NCI-H1436 treated with DMSO at 0.1 percent for 48 hours (cell line): ENCODE measurements around the gene BBC3.

Source experiments
- DNase-seq: peaks from one replicate; lab custom pipeline; 2025; lab: John Stamatoyannopoulos, UW

Gene BBC3

GRCh38 chr19:47231215-47232054 is 436 bp upstream of the BBC3 start:
- no peak for DNase-seq

GRCh38 chr19:47230054-47230920 is 712 bp downstream of the BBC3 start:
- DNase-seq = no peak

GRCh38 chr19:47229676-47230053 is 1.3 kb downstream of the BBC3 start:
- no peak for DNase-seq

DNA sequence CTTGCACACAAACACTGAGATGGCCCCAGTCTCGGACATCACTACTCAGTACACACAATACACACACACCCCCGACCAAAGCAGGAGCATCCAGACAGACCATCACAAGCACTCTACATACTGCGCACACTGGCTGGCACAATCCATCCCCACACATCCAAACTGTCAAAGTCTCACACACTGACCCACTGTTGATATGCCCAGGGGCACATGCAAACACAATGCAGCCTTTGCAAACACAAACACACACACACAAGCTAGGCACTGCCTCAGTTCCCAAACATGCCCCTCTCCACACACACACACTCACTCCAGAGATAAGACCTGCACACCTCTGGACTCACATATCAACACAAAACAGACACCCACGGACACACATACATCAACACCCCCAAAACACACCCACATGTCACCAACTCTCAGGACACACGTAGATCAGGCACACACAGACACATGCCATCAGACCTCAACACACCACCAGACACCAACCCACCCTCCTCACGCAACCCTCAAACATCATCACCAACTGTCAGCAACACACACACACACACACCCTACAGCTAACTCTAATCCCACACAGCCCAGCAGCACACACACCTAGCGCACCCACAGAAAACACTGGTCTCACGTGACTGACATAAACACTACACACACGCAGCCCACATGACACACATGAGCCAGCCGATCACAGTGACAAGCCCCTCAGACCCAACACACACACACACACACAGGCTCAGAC is 1.9 kb downstream of the BBC3 start:
- DNase-seq = no peak

DNA sequence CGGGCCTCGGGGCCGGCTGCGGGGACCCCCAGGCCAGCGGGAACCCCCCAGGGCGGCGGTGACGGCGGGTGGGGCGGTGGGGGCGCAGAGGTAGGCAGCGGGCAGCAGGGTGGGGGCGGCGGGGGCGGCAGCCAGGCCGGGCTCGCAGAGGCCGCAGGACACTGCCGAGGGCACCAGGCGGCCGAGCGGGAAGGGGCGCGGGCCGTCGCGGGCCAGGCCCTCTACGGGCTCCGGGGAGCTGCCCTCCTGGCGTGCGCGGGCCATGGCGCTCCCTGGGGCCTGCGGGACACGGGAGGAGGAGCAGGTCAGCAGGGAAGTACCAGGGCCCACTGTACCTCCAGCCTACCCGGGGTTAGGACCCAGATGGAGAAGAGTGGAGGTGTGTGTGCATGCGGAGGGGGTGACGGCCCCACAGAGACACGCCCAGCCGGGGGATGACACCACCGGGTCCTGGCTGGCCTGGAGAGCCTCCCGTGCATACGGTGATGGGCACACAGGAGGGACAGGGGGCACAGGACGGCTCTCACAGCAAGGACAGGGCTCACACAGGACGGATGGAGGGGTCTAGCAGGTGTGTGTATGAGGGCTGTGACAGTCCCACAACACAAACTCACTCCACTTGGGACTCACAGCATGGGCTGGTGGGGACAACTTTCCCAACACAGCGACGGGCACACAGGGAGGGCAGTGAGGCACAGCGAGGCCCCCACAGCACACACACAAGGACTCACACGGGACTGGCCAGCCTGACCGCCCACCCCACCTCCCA is 2.6 kb downstream of the BBC3 start:
- DNase-seq = no peak

GRCh38 chr19:47227352-47228167 is 3.4 kb downstream of the BBC3 start:
- no peak for DNase-seq

- no peak for DNase-seq
Measured at GRCh38 chr19:47226426-47227351, 4.3 kb downstream of the BBC3 start.

GRCh38 chr19:47225746-47226425 is 5.1 kb downstream of the BBC3 start:
- no peak for DNase-seq

- no peak for DNase-seq
Measured at GRCh38 chr19:47221890-47222289, 9.1 kb downstream of the BBC3 start.

DNA sequence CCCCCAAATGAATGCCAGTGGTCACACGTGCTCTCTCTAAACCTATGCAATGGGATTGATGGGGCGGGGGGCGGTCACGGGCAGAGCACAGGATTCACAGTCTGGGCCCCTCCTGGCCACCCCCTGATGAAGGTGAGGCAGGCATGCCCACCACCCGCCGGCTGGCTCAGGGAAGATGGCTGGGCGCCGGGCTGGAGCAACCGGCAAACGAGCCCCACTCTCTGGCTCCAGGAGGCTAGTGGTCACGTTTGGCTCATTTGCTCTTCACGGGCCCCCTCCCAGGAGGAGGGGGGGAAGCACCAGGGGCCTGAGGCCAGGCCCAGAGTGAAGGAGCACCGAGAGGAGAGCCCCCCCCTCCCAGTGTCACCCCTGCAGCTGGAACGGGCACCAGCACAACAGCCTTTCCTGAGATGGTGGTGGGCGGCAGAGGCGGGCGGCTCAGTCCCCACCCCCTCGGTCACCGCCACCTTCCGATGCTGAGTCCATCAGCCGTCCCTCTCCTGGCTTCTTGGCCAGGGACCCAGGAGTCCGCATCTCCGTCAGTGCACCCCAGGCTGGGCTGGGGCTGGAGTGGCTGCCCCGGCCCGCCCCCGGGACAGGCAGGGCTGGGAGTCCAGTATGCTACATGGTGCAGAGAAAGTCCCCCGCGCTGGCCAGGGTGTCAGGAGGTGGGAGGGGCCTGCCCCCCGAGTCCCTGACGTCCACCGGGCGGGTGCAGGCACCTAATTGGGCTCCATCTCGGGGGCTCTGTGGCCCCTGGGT is 9.7 kb downstream of the BBC3 start:
- DNase-seq = no peak

GRCh38 chr19:47215581-47215980 is 15.4 kb downstream of the BBC3 start:
- DNase-seq = no peak

GRCh38 chr19:47210689-47211316 is 20.2 kb downstream of the BBC3 start:
- no peak for DNase-seq

DNA sequence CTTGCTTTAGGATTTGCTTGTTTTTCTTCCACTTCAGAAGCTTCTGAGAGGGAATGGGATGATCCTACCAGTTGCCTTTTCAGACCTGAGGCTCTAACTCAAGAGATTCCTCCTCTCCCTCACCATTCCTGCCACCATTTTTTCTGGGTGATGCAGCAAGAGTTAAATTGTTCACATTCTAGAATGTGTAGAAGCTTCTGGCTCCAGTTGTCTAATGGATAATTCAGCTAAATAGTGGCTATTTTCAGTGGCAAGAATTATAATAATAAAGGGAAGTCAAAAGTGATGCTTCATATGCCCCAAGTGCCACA is 20.9 kb downstream of the BBC3 start:
- DNase-seq = no peak

GRCh38 chr19:47209319-47210179 is 21.4 kb downstream of the BBC3 start:
- DNase-seq = no peak

- no peak for DNase-seq
Measured at GRCh38 chr19:47203254-47203653, 27.7 kb downstream of the BBC3 start.

GRCh38 chr19:47200530-47200929 is 30.5 kb downstream of the BBC3 start:
- DNase-seq = no peak

- DNase-seq = no peak
Measured at GRCh38 chr19:47197141-47197540, 33.9 kb downstream of the BBC3 start.
